HG03565 (cell line): ENCODE data around the gene DPY19L3.
"Not testable (repeated sequence)": the region's sequence is repeated elsewhere in the genome, so short reads cannot be mapped to it uniquely, and the experiment has no call there.

Experiments
- ATAC-seq: cut with Tn5 transposase; IDR thresholded peaks from one replicate; pipeline ENCODE4 v1.9.1; 2021; ENCODE audit warnings: mild to moderate bottlenecking, moderate library complexity; ENCODE audit not compliant: unreplicated experiment

DPY19L3 gene

GRCh38 chr19:32489971-32490370, 84.4 kb downstream of the DPY19L3 start:
- ATAC-seq, result no peak

- no peak for ATAC-seq
These were observed 91.8 kb downstream of the DPY19L3 start for GRCh38 chr19:32497391-32497790.

- no peak for ATAC-seq
These were observed 93.2 kb downstream of the DPY19L3 start for GRCh38 chr19:32498648-32499200.

GRCh38 chr19:32512498-32512897, 106.9 kb downstream of the DPY19L3 start:
- ATAC-seq, result not testable (repeated sequence)

- no peak for ATAC-seq
These were observed 113.5 kb downstream of the DPY19L3 start for GRCh38 chr19:32519023-32519422.

GRCh38 chr19:32522967-32523366, 117.4 kb downstream of the DPY19L3 start:
- no peak for ATAC-seq

- ATAC-seq, result no peak
These were observed 121.3 kb downstream of the DPY19L3 start for GRCh38 chr19:32526895-32527294.

GRCh38 chr19:32530773-32531172, 125.2 kb downstream of the DPY19L3 start:
- ATAC-seq, result no peak

- no peak for ATAC-seq
These were observed 126.7 kb downstream of the DPY19L3 start for GRCh38 chr19:32532233-32532632.
